ENCODE measurements around the gene KNSTRN. TPM values are rescaled to one million over a fixed set of nuclear protein-coding genes. Genes with fewer than 3 reads are reported as not detected.

KNSTRN gene
- total and polyA plus RNA-seq, 2 of the 13 experiments (the other 11 are each of a cell fraction or from before 2014, with no cell fraction given) = 20.3 to 62.3 TPM

DNA sequence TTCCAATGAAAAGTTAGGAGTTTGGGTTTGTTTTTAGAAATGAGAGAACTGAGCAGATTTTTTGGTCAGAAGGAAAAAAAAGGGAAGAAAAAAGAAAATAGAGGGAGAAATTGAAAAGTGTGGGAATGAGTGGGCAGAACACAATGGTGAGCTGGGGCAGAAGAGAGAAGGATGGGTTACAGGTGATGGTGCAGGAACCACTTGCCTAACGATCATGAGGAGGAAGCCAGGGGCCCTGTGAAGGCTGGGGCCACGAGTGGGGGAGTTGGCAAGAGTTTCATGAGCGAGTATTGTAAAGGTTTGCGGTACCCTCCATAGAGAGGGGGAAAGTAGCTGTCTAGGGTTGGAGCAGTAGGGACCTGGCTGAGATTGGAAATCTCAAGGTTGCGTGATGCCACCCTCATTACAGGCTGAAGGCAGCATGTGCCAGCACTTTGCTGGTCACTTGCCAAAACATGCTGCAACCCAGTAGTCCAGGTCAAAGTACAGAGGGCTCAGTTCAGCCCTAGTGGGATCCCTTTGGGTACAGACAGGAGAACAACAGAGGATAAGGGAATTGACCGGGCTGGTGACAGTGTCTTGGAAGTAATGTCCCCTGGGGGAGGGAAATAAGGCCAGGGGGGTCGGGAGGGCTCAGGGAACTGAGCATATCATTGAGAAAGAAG lies 29.7 kb downstream of the KNSTRN start (continued):
- TF ChIP-seq ZNF280B (CRISPR knock-in tag; IDR thresholded peaks at IDR 0.05; ENCODE audit: borderline replicate concordance) (no peak), FOXP1 (IDR thresholded peaks at IDR 0.05) (no peak), FOXP1 (CRISPR knock-in tag; IDR thresholded peaks at IDR 0.05) (no peak), ZNF652 (CRISPR knock-in tag; IDR thresholded peaks at IDR 0.05; ENCODE audit: borderline replicate concordance, low read depth) (no peak), ZNF430 (CRISPR knock-in tag; IDR thresholded peaks at IDR 0.05) (no peak), CBX1 (IDR thresholded peaks at IDR 0.05; ENCODE audit: low read depth) (no peak), GMEB1 (CRISPR knock-in tag; IDR thresholded peaks at IDR 0.05; ENCODE audit: borderline replicate concordance) (no peak), ZC3H13 (CRISPR knock-in tag; IDR thresholded peaks at IDR 0.05) (no peak), MAX (IDR thresholded peaks at IDR 0.05) (peak; percentile 80), HHEX (CRISPR knock-in tag; IDR thresholded peaks at IDR 0.05) (no peak), SOX5 (CRISPR knock-in tag; IDR thresholded peaks at IDR 0.05; ENCODE audit: borderline replicate concordance) (peak; percentile 55; the same call in 1 of the 2 replicates), RELA (CRISPR knock-in tag; IDR thresholded peaks at IDR 0.05) (no peak), CREB1 (IDR thresholded peaks at IDR 0.05) (no peak), CREB1 (CRISPR knock-in tag; IDR thresholded peaks at IDR 0.05) (no peak), TEAD3 (CRISPR knock-in tag; optimal IDR thresholded peaks at IDR 0.05; ENCODE audit: borderline replicate concordance) (peak; percentile 38), ZNF773 (CRISPR knock-in tag; IDR thresholded peaks at IDR 0.05; ENCODE audit: borderline replicate concordance) (no peak), ZSCAN9 (CRISPR knock-in tag; IDR thresholded peaks at IDR 0.05; ENCODE audit: borderline replicate concordance) (0 out of 2 replicates have a peak, but pooled peaks have one; percentile 47), ZGPAT (CRISPR knock-in tag; IDR thresholded peaks at IDR 0.05) (peak; percentile 48; the same call in 1 of the 2 replicates), FOXM1 (CRISPR knock-in tag; IDR thresholded peaks at IDR 0.05) (no peak), FOXJ3 (CRISPR knock-in tag; IDR thresholded peaks at IDR 0.05; ENCODE audit: borderline replicate concordance) (no peak), ZNF317 (CRISPR knock-in tag; IDR thresholded peaks at IDR 0.05) (no peak), RCOR2 (CRISPR knock-in tag; IDR thresholded peaks at IDR 0.05) (no peak), BHLHE40 (IDR thresholded peaks at IDR 0.05; ENCODE audit: low read length) (peak; percentile 65), RXRB (CRISPR knock-in tag; IDR thresholded peaks at IDR 0.05; ENCODE audit: borderline replicate concordance) (peak; percentile 54; the same call in 1 of the 2 replicates), NCOR1 (IDR thresholded peaks at IDR 0.05; ENCODE audit: borderline replicate concordance, low read length) (peak; percentile 78), SUZ12 (IDR thresholded peaks at IDR 0.05; ENCODE audit: low read depth, low read length) (no peak), ZSCAN5A (CRISPR knock-in tag; IDR thresholded peaks at IDR 0.05; ENCODE audit: borderline replicate concordance) (no peak), ZNF337 (CRISPR knock-in tag; IDR thresholded peaks at IDR 0.05; ENCODE audit: borderline replicate concordance, low read depth) (no peak)
